Measurements from ENCODE around the gene CLDN34.

Gene CLDN34

DNA sequence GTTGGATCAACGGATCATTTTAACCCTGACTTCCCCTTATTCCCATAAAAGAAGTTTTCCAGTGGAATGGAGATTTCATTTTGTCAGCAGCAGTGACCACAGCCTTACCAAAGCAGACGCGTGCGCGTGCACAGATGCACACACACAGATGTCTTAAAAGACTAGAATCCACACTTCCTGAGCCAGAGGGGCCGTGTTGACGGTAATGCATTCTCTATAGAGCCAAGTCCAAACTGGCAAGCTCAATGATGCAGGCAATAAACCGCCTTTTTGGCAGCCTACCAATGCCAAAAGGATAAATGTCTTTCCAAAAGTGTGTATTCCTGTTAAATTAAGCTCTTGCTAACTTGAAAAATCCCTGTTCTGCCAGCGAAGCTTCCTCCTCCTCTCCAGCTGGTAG is 18.8 kb upstream of the CLDN34 start:
- ATAC-seq (ENCODE audit: low read depth) (no peak), DNase-seq (ENCODE audit: low spot score in 2 of 2) (no peak)
- peaks cover 2% of the 10 kb centered on the region for H3K9me3 Mint-ChIP-seq
- no peaks in the 10 kb centered on the region for H3K36me3 Mint-ChIP-seq
- no peak overlapping the region for H3K27ac Mint-ChIP-seq
- no peak overlapping the region for H3K4me3 Mint-ChIP-seq
- peaks cover under 1% of the 10 kb centered on the region for H3K27me3 Mint-ChIP-seq
- peaks cover under 1% of the 10 kb centered on the region for H3K4me1 Mint-ChIP-seq

DNA sequence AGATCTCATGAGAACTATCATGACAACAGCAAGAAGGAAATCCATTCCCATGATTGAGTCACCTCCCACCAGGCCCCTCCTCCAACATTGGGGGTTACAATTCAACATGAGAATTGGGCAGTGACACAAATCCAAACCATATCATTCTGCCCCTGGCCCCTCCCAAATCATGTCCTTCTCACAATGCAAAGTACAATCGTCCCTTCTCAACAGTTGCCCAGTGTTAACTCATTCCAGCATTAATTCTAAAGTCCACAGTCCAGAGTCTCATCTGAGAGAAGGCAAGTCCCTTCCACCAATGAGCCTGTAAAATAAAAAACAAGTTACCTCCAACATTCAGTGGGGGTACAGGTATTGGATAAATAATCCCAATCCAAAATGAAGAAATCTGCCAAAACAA is 14.9 kb upstream of the CLDN34 start:
- H3K27ac Mint-ChIP-seq, result no peak overlapping the region
- H3K4me3 Mint-ChIP-seq, result no peak overlapping the region
- H3K4me1 Mint-ChIP-seq, result no peaks in the 10 kb centered on the region
- DNase-seq (ENCODE audit: low spot score in 2 of 2) (no peak), ATAC-seq (ENCODE audit: low read depth) (no peak)
- H3K27me3 Mint-ChIP-seq, result no peaks in the 10 kb centered on the region
- H3K9me3 Mint-ChIP-seq, result peaks cover 4% of the 10 kb centered on the region
- H3K36me3 Mint-ChIP-seq, result no peaks in the 10 kb centered on the region

DNA sequence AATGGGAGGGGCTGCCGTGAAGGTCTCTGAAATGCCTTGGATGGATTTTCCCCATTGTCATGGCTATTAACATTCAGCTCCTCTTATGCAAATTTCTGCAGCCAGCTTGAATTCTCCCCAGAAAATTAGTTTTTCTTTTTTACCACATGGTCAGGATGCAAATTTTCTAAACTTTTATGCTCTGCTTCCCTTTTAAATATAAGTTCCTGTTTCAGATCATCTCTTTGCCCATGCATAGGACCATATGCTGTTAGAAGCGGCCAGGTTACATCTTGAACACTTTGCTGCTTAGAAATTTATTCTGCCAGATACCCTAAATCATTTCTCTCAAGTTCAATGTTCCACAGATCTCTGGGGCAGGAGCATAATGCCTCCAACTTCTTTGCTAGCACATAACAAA is 13.8 kb upstream of the CLDN34 start:
- peak; percentile 58 for ATAC-seq (ENCODE audit: low read depth)
- Mint-ChIP-seq H3K27me3 (no peaks in the 10 kb centered on the region), H3K4me3 (no peak overlapping the region), H3K27ac (no peak overlapping the region), H3K4me1 (no peaks in the 10 kb centered on the region), H3K36me3 (no peaks in the 10 kb centered on the region), H3K9me3 (peaks cover 4% of the 10 kb centered on the region)
- DNase-seq (ENCODE audit: low spot score in 2 of 2), result peak in 1 of 2 donors; percentile 1

GRCh38 chrX:9955506-9955905 is 11.7 kb upstream of the CLDN34 start:
- H3K9me3 Mint-ChIP-seq, result peaks cover 4% of the 10 kb centered on the region
- H3K27me3 Mint-ChIP-seq, result peaks cover 7% of the 10 kb centered on the region
- H3K27ac Mint-ChIP-seq, result no peak overlapping the region
- H3K36me3 Mint-ChIP-seq, result no peaks in the 10 kb centered on the region
- no peaks in the 10 kb centered on the region for H3K4me1 Mint-ChIP-seq
- ATAC-seq (ENCODE audit: low read depth) (no peak), DNase-seq (ENCODE audit: low spot score in 2 of 2) (no peak)
- no peak overlapping the region for H3K4me3 Mint-ChIP-seq

- H3K27me3 Mint-ChIP-seq, result peaks cover 7% of the 10 kb centered on the region
- ATAC-seq (ENCODE audit: low read depth), result no peak
- no peaks in the 10 kb centered on the region for H3K4me1 Mint-ChIP-seq
- DNase-seq (ENCODE audit: low spot score in 2 of 2), result no peak
- H3K9me3 Mint-ChIP-seq, result peaks cover 1% of the 10 kb centered on the region
- peak overlapping the region; percentile 75 for H3K4me3 Mint-ChIP-seq
- no peaks in the 10 kb centered on the region for H3K36me3 Mint-ChIP-seq
- H3K27ac Mint-ChIP-seq, result no peak overlapping the region
These were observed 9.4 kb upstream of the CLDN34 start for GRCh38 chrX:9957743-9958142.

GRCh38 chrX:9958183-9958582 is 9.0 kb upstream of the CLDN34 start:
- no peaks in the 10 kb centered on the region for H3K4me1 Mint-ChIP-seq
- H3K4me3 Mint-ChIP-seq, result no peak overlapping the region
- DNase-seq (ENCODE audit: low spot score in 2 of 2) (no peak), ATAC-seq (ENCODE audit: low read depth) (no peak)
- peaks cover 7% of the 10 kb centered on the region for H3K27me3 Mint-ChIP-seq
- no peaks in the 10 kb centered on the region for H3K36me3 Mint-ChIP-seq
- peaks cover 1% of the 10 kb centered on the region for H3K9me3 Mint-ChIP-seq
- H3K27ac Mint-ChIP-seq, result no peak overlapping the region

DNA sequence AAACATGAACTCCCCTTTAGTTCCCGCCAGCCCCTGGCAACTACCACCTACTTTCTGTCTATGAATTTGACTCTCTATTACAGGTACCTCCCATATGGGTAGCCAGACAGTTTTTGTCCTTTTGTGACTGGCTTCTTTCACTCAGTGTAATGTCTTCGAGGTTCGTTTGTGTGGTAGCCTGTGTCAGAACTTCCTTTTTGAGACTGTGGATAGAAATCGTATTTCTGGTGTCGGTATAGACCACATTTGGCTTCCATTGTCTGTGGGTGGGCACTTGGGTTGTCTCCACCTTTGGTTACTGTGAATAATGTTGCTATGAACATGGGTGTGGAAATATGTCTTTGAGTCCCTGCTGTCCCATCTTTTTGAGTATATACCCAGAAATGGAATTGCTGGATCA is 5.4 kb upstream of the CLDN34 start:
- H3K9me3 Mint-ChIP-seq, result peaks cover 2% of the 10 kb centered on the region
- DNase-seq (ENCODE audit: low spot score in 2 of 2), result no peak
- no peak for ATAC-seq (ENCODE audit: low read depth)
- H3K36me3 Mint-ChIP-seq, result no peaks in the 10 kb centered on the region
- no peak overlapping the region for H3K27ac Mint-ChIP-seq
- peaks cover 3% of the 10 kb centered on the region for H3K4me1 Mint-ChIP-seq
- no peak overlapping the region for H3K4me3 Mint-ChIP-seq
- H3K27me3 Mint-ChIP-seq, result peaks cover 12% of the 10 kb centered on the region

- Mint-ChIP-seq H3K27me3 (no peaks in the 10 kb centered on the region), H3K4me3 (no peak overlapping the region), H3K36me3 (no peaks in the 10 kb centered on the region), H3K4me1 (peaks cover 13% of the 10 kb centered on the region), H3K9me3 (no peaks in the 10 kb centered on the region), H3K27ac (no peak overlapping the region)
- no peak for ATAC-seq (ENCODE audit: low read depth)
- no peak for DNase-seq (ENCODE audit: low spot score in 2 of 2)
These were observed 10.5 kb downstream of the CLDN34 start for GRCh38 chrX:9977635-9978034.

DNA sequence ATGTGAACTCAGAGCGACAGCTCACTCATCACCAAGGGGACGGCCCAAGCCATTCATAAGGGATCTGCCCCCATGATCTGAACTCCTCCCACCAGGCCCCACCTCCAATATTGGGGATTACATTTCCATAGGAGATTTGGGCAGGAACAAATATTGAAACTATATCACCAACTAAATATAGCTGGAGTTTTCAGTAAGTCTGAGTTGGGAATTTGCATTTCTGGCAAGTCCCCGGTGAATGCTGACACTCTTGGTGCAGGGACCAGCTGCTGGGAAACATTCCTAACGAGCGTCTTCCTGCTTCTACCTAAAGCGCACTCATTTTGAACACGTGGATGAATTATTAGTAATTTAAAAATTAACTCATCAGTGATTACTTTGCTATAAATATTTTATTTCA is 13.2 kb downstream of the CLDN34 start:
- no peak overlapping the region for H3K4me3 Mint-ChIP-seq
- H3K4me1 Mint-ChIP-seq, result peaks cover 13% of the 10 kb centered on the region
- ATAC-seq (ENCODE audit: low read depth) (no peak), DNase-seq (ENCODE audit: low spot score in 2 of 2) (no peak)
- no peaks in the 10 kb centered on the region for H3K9me3 Mint-ChIP-seq
- no peaks in the 10 kb centered on the region for H3K36me3 Mint-ChIP-seq
- H3K27me3 Mint-ChIP-seq, result no peaks in the 10 kb centered on the region
- no peak overlapping the region for H3K27ac Mint-ChIP-seq

- Mint-ChIP-seq H3K27me3 (no peaks in the 10 kb centered on the region), H3K27ac (peak overlapping the region; percentile 63), H3K4me3 (no peak overlapping the region), H3K4me1 (peaks cover 13% of the 10 kb centered on the region), H3K36me3 (no peaks in the 10 kb centered on the region), H3K9me3 (no peaks in the 10 kb centered on the region)
- no peak for DNase-seq (ENCODE audit: low spot score in 2 of 2)
- no peak for ATAC-seq (ENCODE audit: low read depth)
These were observed 13.8 kb downstream of the CLDN34 start for GRCh38 chrX:9980927-9981326.

DNA sequence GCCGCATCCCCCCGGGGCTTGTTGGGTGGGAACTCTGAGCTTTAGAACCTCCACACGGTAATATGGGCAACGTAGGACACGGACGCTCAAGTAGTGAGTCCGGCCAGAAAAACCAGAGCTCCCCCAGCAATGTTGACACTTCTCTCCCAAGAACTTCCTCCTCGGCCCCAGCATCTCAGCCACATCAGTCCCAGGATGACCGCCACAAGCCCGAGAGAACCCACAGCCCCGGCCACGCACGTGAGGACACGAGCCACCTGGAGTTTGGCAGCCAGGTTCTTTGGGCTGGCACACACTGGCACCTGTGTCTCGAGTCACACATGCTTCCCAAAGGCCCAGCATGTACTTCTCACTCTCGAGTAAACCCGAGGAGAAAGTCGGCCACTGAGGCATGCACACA is 16.3 kb downstream of the CLDN34 start:
- Mint-ChIP-seq H3K27ac (no peak overlapping the region), H3K27me3 (no peaks in the 10 kb centered on the region), H3K4me1 (peaks cover 13% of the 10 kb centered on the region), H3K9me3 (no peaks in the 10 kb centered on the region), H3K4me3 (no peak overlapping the region), H3K36me3 (no peaks in the 10 kb centered on the region)
- DNase-seq (ENCODE audit: low spot score in 2 of 2) (no peak), ATAC-seq (ENCODE audit: low read depth) (no peak)

DNA sequence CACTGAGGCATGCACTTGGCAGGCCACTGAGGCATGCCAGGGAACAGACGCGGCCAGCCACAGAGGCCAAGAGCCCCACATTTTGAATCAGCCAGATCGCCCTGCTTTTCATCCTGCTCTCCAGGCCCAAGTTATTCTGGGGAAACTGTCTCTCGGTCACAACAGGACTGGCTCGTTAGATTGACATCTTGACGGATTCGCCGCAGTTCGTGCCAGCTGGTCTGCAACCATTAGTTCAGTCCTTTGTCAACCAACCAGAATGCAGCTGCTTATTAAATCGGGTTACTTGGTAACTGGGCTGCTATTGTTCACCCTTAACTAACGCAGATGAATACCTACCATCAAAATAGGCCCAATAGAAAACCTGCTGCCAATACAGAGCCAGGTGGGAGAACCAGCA is 16.7 kb downstream of the CLDN34 start:
- Mint-ChIP-seq H3K27ac (no peak overlapping the region), H3K4me1 (peaks cover 13% of the 10 kb centered on the region), H3K27me3 (no peaks in the 10 kb centered on the region), H3K4me3 (no peak overlapping the region), H3K36me3 (no peaks in the 10 kb centered on the region), H3K9me3 (no peaks in the 10 kb centered on the region)
- DNase-seq (ENCODE audit: low spot score in 2 of 2) (no peak), ATAC-seq (ENCODE audit: low read depth) (no peak)

DNA sequence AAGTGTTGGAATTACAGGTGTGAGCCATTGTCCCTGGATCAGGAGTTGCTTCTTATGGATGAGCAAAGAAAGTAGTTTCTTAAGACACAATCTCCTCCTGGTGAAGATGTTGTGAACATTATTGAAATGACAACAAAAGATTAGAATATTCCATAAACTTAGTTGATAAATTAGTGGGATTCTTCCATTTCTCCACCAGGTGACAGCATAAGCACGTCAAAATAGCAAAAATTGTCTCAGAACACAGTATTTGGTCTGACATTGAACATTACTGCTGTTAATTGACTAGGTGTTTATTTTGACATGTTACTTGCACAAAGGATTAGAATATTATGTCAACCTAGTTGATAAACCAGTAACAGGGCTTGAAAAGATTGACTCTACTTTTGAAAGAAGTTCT is 21.6 kb downstream of the CLDN34 start:
- DNase-seq (ENCODE audit: low spot score in 2 of 2) (no peak), ATAC-seq (ENCODE audit: low read depth) (no peak)
- Mint-ChIP-seq H3K4me1 (no peaks in the 10 kb centered on the region), H3K9me3 (no peaks in the 10 kb centered on the region), H3K27ac (no peak overlapping the region), H3K4me3 (no peak overlapping the region), H3K36me3 (no peaks in the 10 kb centered on the region), H3K27me3 (no peaks in the 10 kb centered on the region)

GRCh38 chrX:9992061-9992460 is 24.9 kb downstream of the CLDN34 start:
- no peak for ATAC-seq (ENCODE audit: low read depth)
- no peaks in the 10 kb centered on the region for H3K9me3 Mint-ChIP-seq
- DNase-seq (ENCODE audit: low spot score in 2 of 2), result no peak
- H3K36me3 Mint-ChIP-seq, result no peaks in the 10 kb centered on the region
- H3K27me3 Mint-ChIP-seq, result no peaks in the 10 kb centered on the region
- H3K4me1 Mint-ChIP-seq, result no peaks in the 10 kb centered on the region
- H3K4me3 Mint-ChIP-seq, result no peak overlapping the region
- H3K27ac Mint-ChIP-seq, result no peak overlapping the region

DNA sequence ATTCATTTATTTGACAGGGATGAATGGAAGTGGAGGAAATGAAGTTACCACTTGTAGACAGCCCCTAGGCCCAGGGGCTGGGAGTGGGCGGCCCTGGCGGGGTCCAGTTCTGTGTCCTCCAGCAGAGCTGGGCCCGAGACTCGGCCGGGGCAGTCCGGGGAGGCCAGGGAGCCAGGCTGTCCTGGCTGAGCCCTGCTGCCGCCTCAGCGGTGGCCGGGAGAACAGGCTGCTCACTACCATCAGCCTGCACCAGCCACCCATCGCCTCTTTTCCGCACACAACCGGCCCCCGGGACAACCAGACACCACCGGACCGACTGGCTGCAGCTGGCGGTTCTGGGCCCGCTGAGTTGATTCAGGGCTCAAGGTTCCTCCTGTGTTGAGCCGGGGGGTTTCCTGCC is 25.6 kb downstream of the CLDN34 start:
- no peaks in the 10 kb centered on the region for H3K36me3 Mint-ChIP-seq
- no peak for ATAC-seq (ENCODE audit: low read depth)
- H3K27ac Mint-ChIP-seq, result no peak overlapping the region

More for the DNA sequence above, 25.6 kb downstream of the CLDN34 start:
- H3K4me3 Mint-ChIP-seq, result no peak overlapping the region
- H3K27me3 Mint-ChIP-seq, result no peaks in the 10 kb centered on the region
- DNase-seq (ENCODE audit: low spot score in 2 of 2), result no peak
- H3K4me1 Mint-ChIP-seq, result peaks cover 4% of the 10 kb centered on the region
- no peaks in the 10 kb centered on the region for H3K9me3 Mint-ChIP-seq
